Suprapubic skin (tissue), 4 donors: Measurements from ENCODE around the gene CLASP1.

Experiments used
- CTCF ChIP-seq, 2 donors: fragments of 200-600 bp in 1 of 2; fragments of 450-650 bp in 1 of 2; sonication (generic) in 1 of 2; IDR thresholded peaks; one replicate each; pipeline ENCODE4 v1.5.1; 2016 to 2019; ENCODE audit warnings: antibody characterized with exemption in 2 of 2, mild to moderate bottlenecking in 1 of 2, moderate library complexity in 1 of 2
- POLR2A ChIP-seq, 2 donors: fragments of 450-650 bp; IDR thresholded peaks; one replicate each; pipeline ENCODE4 v1.6.1; 2017; ENCODE audit warnings: antibody characterized with exemption in 2 of 2, mild to moderate bottlenecking in 2 of 2, moderate library complexity in 2 of 2
- POLR2AphosphoS5 ChIP-seq, 3 donors: sonication (generic); formaldehyde crosslinking; IDR thresholded peaks; one replicate each; pipeline ENCODE4 v1.6.1; 2017; ENCODE audit warnings: antibody characterized with exemption in 3 of 3

GRCh38 chr2:121309323-121309722 is 339.9 kb downstream of the CLASP1 start:
- TF ChIP-seq CTCF (IDR thresholded peaks at IDR 0.05) (no peak), POLR2A (IDR thresholded peaks at IDR 0.05) (no peak), POLR2AphosphoS5 (IDR thresholded peaks at IDR 0.05) (no peak)
